Liver (tissue), 9 donors: Measurements from ENCODE around the gene PRSS12. TPM values are rescaled to one million over a fixed set of nuclear protein-coding genes. Genes with fewer than 3 reads are reported as not detected.

Source experiments
- DNase-seq: peaks from one replicate; pipeline ENCODE4 v3.0.0-alpha.2; 2017; ENCODE audit warnings: low spot score
- H3K27ac ChIP-seq, 2 donors: one replicate each; pipeline ENCODE4 v1.7.0; 2013; ENCODE audit warnings: inconsistent platforms in 2 of 2, low read length in 2 of 2, control low read depth in 1 of 2, low read depth in 1 of 2, mild to moderate bottlenecking in 1 of 2
- H3K27me3 ChIP-seq, 4 donors: one replicate each; pipeline versions ENCODE4 v1.6.1 to v1.7.0; 2013; ENCODE audit warnings: low read length in 3 of 4, inconsistent platforms in 1 of 4, mild to moderate bottlenecking in 1 of 4, moderate library complexity in 1 of 4; ENCODE audit not compliant: control insufficient read depth in 4 of 4, insufficient read depth in 4 of 4
- H3K36me3 ChIP-seq, 4 donors: one replicate each; pipeline versions ENCODE4 v1.6.1 to v1.7.0; 2013; ENCODE audit warnings: low read length in 3 of 4, mild to moderate bottlenecking in 3 of 4, low read depth in 1 of 4, moderate library complexity in 1 of 4; ENCODE audit not compliant: control insufficient read depth in 4 of 4, insufficient read depth in 3 of 4
- H3K4me1 ChIP-seq, 4 donors: one replicate each; pipeline versions ENCODE4 v1.6.1 to v1.7.0; 2013; ENCODE audit warnings: low read length in 3 of 4, mild to moderate bottlenecking in 3 of 4, moderate library complexity in 1 of 4; ENCODE audit not compliant: control insufficient read depth in 4 of 4, insufficient read depth in 4 of 4
- H3K4me3 ChIP-seq, 3 donors: one replicate each; pipeline versions ENCODE4 v1.6.1 to v1.7.0; 2013; ENCODE audit warnings: low read length in 3 of 3, control low read depth in 1 of 3, low read depth in 1 of 3, mild to moderate bottlenecking in 1 of 3
- H3K9ac ChIP-seq, 2 donors: one replicate each; pipeline ENCODE4 v1.7.0; 2013; ENCODE audit warnings: low read length in 2 of 2, mild to moderate bottlenecking in 2 of 2, moderate library complexity in 2 of 2, control low read depth in 1 of 2, low read depth in 1 of 2
- H3K9me3 ChIP-seq, 4 donors: one replicate each; pipeline versions ENCODE4 v1.6.1 to v1.7.0; 2013; ENCODE audit warnings: low read length in 3 of 4; ENCODE audit not compliant: control insufficient read depth in 4 of 4
- ATF3 ChIP-seq: IDR thresholded peaks from 2 replicates; pipeline ENCODE4 v1.6.1; 2016; ENCODE audit warnings: antibody characterized with exemption
- EGR1 ChIP-seq, 2 donors: IDR thresholded peaks; 2 replicates each; pipeline ENCODE4 v1.6.1; 2016 to 2018; ENCODE audit warnings: antibody characterized with exemption in 2 of 2, low read depth in 2 of 2
- FOXA1 ChIP-seq: IDR thresholded peaks from 2 replicates; pipeline ENCODE4 v1.6.1; 2016; ENCODE audit warnings: antibody characterized with exemption
- FOXA2 ChIP-seq: IDR thresholded peaks from 2 replicates; pipeline ENCODE4 v1.6.1; 2016; ENCODE audit warnings: antibody characterized with exemption
- GABPA ChIP-seq, 2 donors: IDR thresholded peaks in 1 of 2; conservative IDR thresholded peaks in 1 of 2; 2 replicates each; pipeline ENCODE4 v1.6.1; 2016; ENCODE audit warnings: antibody characterized with exemption in 2 of 2, mild to moderate bottlenecking in 1 of 2, moderate library complexity in 1 of 2
- JUND ChIP-seq, 2 donors: IDR thresholded peaks; 2 replicates each; pipeline ENCODE4 v1.6.1; 2016; ENCODE audit warnings: antibody characterized with exemption in 2 of 2
- MAX ChIP-seq: IDR thresholded peaks from 2 replicates; pipeline ENCODE4 v1.6.1; 2016; ENCODE audit warnings: antibody characterized with exemption
- NR2F2 ChIP-seq: IDR thresholded peaks from 2 replicates; pipeline ENCODE4 v1.6.1; 2016; ENCODE audit warnings: antibody characterized with exemption
- RAD21 ChIP-seq, 2 donors: IDR thresholded peaks; 2 replicates each; pipeline ENCODE4 v1.6.1; 2016; ENCODE audit warnings: antibody characterized with exemption in 2 of 2, mild to moderate bottlenecking in 2 of 2
- SP1 ChIP-seq: IDR thresholded peaks from 2 replicates; pipeline ENCODE4 v1.6.1; 2018; ENCODE audit warnings: antibody characterized with exemption, mild to moderate bottlenecking
- YY1 ChIP-seq: IDR thresholded peaks from 2 replicates; pipeline ENCODE4 v1.6.1; 2016; ENCODE audit warnings: antibody characterized with exemption, mild to moderate bottlenecking
- whole genome bisulfite sequencing: extraction: QIAGEN DNeasy Blood & Tissue Kit; methylation state at CpG from one replicate; pipeline ENCODE4 v1.1.7; 2013; 5-methylcytosine and 5-hydroxymethylcytosine counted together
- polyA plus RNA-seq, 2 donors: library from polyadenylated mRNA; stranded (reverse) in 1 of 2; unstranded in 1 of 2; fragments of 200-250 nt in 1 of 2; fragments of >200 nt in 1 of 2; fragmentation: Nextera tagmentation in 1 of 2; extraction: Ambion mirVana in 1 of 2; gene quantifications; one replicate each; pipeline versions ENCODE4 v1.2.1 to v1.2.3, GENCODE V29; 2013 to 2015
- total RNA-seq, 2 donors: library from RNA; depleted of rRNA; stranded (reverse); fragments of >200 nt; gene quantifications; one replicate each; pipeline ENCODE4 v1.2.3, GENCODE V29; 2014
- TF ChIP-seq, protein P1 (sequence below): IDR thresholded peaks from 2 replicates; pipeline ENCODE4 v1.6.1; 2016; ENCODE audit warnings: antibody characterized with exemption
- TF ChIP-seq, protein P2 (sequence below): IDR thresholded peaks from 2 replicates; pipeline ENCODE4 v1.6.1; 2016; ENCODE audit warnings: antibody characterized with exemption, mild to moderate bottlenecking
- TF ChIP-seq, protein P3 (sequence below): fragments of 150-350 bp; IDR thresholded peaks from 2 replicates; pipeline ENCODE4 v1.5.1; 2017; ENCODE audit warnings: improper control_type of control experiment, low read depth, low read length; ENCODE audit not compliant: missing input control
- donor health status: healthy.
- donor health status: healthy.
- donor health status: healthy.
- donor health status: healthy.
- donor health status: healthy.

Gene PRSS12
- total and polyA plus RNA-seq, 4 donors = 0.07 to 0.25 (median 0.10) TPM

GRCh38 chr4:118348886-118349285 is 3.9 kb downstream of the PRSS12 start:
- no peak for TF ChIP-seq NR2F2
- TF ChIP-seq MAX = no peak
- TF ChIP-seq ATF3 = no peak
- no peak for TF ChIP-seq SP1
- TF ChIP-seq YY1 = no peak
- TF ChIP-seq RAD21 (IDR thresholded peaks at IDR 0.05) = no peak
- no peak for TF ChIP-seq FOXA2
- TF ChIP-seq, protein P1, sequence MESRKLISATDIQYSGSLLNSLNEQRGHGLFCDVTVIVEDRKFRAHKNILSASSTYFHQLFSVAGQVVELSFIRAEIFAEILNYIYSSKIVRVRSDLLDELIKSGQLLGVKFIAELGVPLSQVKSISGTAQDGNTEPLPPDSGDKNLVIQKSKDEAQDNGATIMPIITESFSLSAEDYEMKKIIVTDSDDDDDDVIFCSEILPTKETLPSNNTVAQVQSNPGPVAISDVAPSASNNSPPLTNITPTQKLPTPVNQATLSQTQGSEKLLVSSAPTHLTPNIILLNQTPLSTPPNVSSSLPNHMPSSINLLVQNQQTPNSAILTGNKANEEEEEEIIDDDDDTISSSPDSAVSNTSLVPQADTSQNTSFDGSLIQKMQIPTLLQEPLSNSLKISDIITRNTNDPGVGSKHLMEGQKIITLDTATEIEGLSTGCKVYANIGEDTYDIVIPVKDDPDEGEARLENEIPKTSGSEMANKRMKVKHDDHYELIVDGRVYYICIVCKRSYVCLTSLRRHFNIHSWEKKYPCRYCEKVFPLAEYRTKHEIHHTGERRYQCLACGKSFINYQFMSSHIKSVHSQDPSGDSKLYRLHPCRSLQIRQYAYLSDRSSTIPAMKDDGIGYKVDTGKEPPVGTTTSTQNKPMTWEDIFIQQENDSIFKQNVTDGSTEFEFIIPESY = no peak
- TF ChIP-seq, protein P2, sequence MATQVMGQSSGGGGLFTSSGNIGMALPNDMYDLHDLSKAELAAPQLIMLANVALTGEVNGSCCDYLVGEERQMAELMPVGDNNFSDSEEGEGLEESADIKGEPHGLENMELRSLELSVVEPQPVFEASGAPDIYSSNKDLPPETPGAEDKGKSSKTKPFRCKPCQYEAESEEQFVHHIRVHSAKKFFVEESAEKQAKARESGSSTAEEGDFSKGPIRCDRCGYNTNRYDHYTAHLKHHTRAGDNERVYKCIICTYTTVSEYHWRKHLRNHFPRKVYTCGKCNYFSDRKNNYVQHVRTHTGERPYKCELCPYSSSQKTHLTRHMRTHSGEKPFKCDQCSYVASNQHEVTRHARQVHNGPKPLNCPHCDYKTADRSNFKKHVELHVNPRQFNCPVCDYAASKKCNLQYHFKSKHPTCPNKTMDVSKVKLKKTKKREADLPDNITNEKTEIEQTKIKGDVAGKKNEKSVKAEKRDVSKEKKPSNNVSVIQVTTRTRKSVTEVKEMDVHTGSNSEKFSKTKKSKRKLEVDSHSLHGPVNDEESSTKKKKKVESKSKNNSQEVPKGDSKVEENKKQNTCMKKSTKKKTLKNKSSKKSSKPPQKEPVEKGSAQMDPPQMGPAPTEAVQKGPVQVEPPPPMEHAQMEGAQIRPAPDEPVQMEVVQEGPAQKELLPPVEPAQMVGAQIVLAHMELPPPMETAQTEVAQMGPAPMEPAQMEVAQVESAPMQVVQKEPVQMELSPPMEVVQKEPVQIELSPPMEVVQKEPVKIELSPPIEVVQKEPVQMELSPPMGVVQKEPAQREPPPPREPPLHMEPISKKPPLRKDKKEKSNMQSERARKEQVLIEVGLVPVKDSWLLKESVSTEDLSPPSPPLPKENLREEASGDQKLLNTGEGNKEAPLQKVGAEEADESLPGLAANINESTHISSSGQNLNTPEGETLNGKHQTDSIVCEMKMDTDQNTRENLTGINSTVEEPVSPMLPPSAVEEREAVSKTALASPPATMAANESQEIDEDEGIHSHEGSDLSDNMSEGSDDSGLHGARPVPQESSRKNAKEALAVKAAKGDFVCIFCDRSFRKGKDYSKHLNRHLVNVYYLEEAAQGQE = no peak
- TF ChIP-seq, protein P3, sequence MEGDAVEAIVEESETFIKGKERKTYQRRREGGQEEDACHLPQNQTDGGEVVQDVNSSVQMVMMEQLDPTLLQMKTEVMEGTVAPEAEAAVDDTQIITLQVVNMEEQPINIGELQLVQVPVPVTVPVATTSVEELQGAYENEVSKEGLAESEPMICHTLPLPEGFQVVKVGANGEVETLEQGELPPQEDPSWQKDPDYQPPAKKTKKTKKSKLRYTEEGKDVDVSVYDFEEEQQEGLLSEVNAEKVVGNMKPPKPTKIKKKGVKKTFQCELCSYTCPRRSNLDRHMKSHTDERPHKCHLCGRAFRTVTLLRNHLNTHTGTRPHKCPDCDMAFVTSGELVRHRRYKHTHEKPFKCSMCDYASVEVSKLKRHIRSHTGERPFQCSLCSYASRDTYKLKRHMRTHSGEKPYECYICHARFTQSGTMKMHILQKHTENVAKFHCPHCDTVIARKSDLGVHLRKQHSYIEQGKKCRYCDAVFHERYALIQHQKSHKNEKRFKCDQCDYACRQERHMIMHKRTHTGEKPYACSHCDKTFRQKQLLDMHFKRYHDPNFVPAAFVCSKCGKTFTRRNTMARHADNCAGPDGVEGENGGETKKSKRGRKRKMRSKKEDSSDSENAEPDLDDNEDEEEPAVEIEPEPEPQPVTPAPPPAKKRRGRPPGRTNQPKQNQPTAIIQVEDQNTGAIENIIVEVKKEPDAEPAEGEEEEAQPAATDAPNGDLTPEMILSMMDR = no peak
- H3K9me3 ChIP-seq = no peaks in the 10 kb centered on the region
- no peak overlapping the region for H3K4me3 ChIP-seq
- H3K27me3 ChIP-seq = no peaks in the 10 kb centered on the region
- no peak overlapping the region for H3K9ac ChIP-seq
- DNase-seq = no peak
- peaks cover 4 to 20% (median 12%) of the 10 kb centered on the region in 4 donors for H3K4me1 ChIP-seq
- no peak overlapping the region for H3K27ac ChIP-seq
- 93% methylated on average over 5 of the region's 5 CpGs for WGBS
- H3K36me3 ChIP-seq = no peaks in the 10 kb centered on the region

DNA sequence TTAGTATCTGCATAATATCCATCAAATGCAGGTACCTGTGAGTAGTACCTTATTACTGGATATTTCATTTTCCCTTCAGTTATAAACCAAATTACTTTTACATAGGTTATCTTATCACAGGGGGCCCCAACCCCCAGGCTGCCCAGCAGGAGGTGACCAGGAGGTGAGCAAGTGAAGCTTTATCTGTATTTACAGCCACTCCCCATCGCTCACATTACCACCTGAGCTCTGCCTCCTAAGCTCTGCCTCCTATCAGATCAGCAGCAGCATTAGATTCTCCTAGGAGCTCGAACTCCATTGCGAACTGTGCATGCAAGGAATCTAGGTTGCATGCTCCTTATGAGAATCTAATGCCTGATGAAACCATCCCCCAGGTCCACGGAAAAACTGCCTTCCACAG is 6.3 kb downstream of the PRSS12 start:
- DNase-seq = no peak
- TF ChIP-seq NR2F2 = no peak
- TF ChIP-seq FOXA2 = no peak
- TF ChIP-seq, protein P3 = no peak
- TF ChIP-seq FOXA1 = no peak
- no peak for TF ChIP-seq JUND (IDR thresholded peaks at IDR 0.05)
- TF ChIP-seq RAD21 (IDR thresholded peaks at IDR 0.05) = no peak
- no peak for TF ChIP-seq GABPA (IDR thresholded peaks at IDR 0.05 in 1 of 2, conservative IDR thresholded peaks at IDR 0.05 in 1 of 2)
- no peak for TF ChIP-seq YY1
- TF ChIP-seq, protein P1 = no peak
- TF ChIP-seq, protein P2 = no peak
- no peak for TF ChIP-seq EGR1 (IDR thresholded peaks at IDR 0.05; ENCODE audit: low read depth in 2 of 2)
- TF ChIP-seq ATF3 = no peak
- H3K4me1 ChIP-seq = peaks cover 0 to 2% (median 0%) of the 10 kb centered on the region in 4 donors
- H3K27me3 ChIP-seq = no peaks in the 10 kb centered on the region
- no peak overlapping the region for H3K27ac ChIP-seq
- no peak overlapping the region for H3K4me3 ChIP-seq
- no peak overlapping the region for H3K9ac ChIP-seq
- no peaks in the 10 kb centered on the region for H3K9me3 ChIP-seq
- WGBS = 75% methylated on average over 4 of the region's 4 CpGs
- H3K36me3 ChIP-seq = no peaks in the 10 kb centered on the region
